Pancreas (tissue), 10 donors: ENCODE data around the gene RIPK1. TPM values are rescaled to one million over a fixed set of nuclear protein-coding genes. Genes with fewer than 3 reads are reported as not detected.
"Not testable (repeated sequence)": the region's sequence is repeated elsewhere in the genome, so short reads cannot be mapped to it uniquely, and the experiment has no call there.

Experiments used
- ATAC-seq, 4 donors: fragments of 200-7000 bp; cut with Tn5 transposase; one replicate each; pipeline versions ENCODE4 v1.8.0 to v1.9.1; 2020; ENCODE audit warnings: mild to moderate bottlenecking in 4 of 4, moderate library complexity in 4 of 4
- DNase-seq, 6 donors: peaks; one replicate each; pipeline ENCODE4 v3.0.0-alpha.2; 2020
- FAIRE-seq: peaks from 2 replicates; lab custom pipeline; 2012; peaks lifted over from hg19 to GRCh38; lab: Jason Lieb, UNC
- H3K27ac ChIP-seq, 4 donors: fragments of 200-600 bp; sonication (generic); 1 replicate in 3 of 4; 2 replicates in 1 of 4; pipeline versions ENCODE4 v1.5.0 to v1.8.0; 2020
- H3K27me3 ChIP-seq, 4 donors: fragments of 200-600 bp; one replicate each; pipeline ENCODE4 v1.8.0; 2021
- H3K36me3 ChIP-seq, 3 donors: fragments of 200-600 bp; sonication (generic) in 1 of 3; one replicate each; pipeline versions ENCODE4 v1.5.0 to v1.8.0; 2020 to 2021
- H3K4me1 ChIP-seq, 3 donors: fragments of 200-600 bp; one replicate each; pipeline ENCODE4 v1.8.0; 2021
- H3K4me3 ChIP-seq, 4 donors: fragments of 200-600 bp; sonication (generic) in 2 of 4; one replicate each; pipeline versions ENCODE4 v1.5.0 to v1.8.0; 2020 to 2021
- H3K9me3 ChIP-seq, 4 donors: fragments of 200-600 bp; one replicate each; pipeline ENCODE4 v1.8.0; 2021
- WGBS, 2 donors: extraction: QIAGEN DNeasy Blood & Tissue Kit; methylation state at CpG; one replicate each; pipeline ENCODE4 v1.1.7; 2013; 5-methylcytosine and 5-hydroxymethylcytosine counted together
- intact Hi-C, 3 donors: fragments of 100-400 bp; cut with DNase I; formaldehyde crosslinking; loops; one replicate each; pipeline versions ENCODE4 v1.11.1 to v1.14.2; 2022
- polyA plus RNA-seq, 2 donors: library from polyadenylated mRNA; stranded (reverse); fragments of 200-250 nt; gene quantifications; one replicate each; pipeline ENCODE4 v1.2.3, GENCODE V29; 2013
- total RNA-seq, 6 donors: library from RNA; stranded (reverse); fragmentation: NEBNext Ultra II Directional in 4 of 6; extraction: Animal tissue kit (Norgen Biotek cat#: 25700) in 4 of 6; gene quantifications; one replicate each; pipeline versions ENCODE4 v1.2.1 to v1.2.4, GENCODE V29; 2021 to 2023
- TF ChIP-seq, protein P1 (sequence below), 4 donors: fragments of 200-600 bp; sonication (generic) in 3 of 4; IDR thresholded peaks; one replicate each; pipeline versions ENCODE4 v1.5.0 to v1.8.0; 2021; ENCODE audit warnings: antibody characterized with exemption in 4 of 4
- donor health status: healthy with polysubstance abuse.
- donor health status: DM: no; HTN: no; CAD: no; lungs with moderate emphysema.
- donor health status: DM: no; HTN: no; CAD: no.
- donor health status: control.
- donor health status: control.
- donor health status: Bipolar disorder and iron deficiency.
- donor health status: DM: yes; HTN: yes; CAD: no.
- donor health status: DM: no; HTN: no; CAD: no.
- donor health status: DM: no; HTN: no; CAD: no.
- donor health status: DM: yes; HTN: yes; CAD: no.

The RIPK1 gene
- total and polyA plus RNA-seq, 8 donors = 9.0 to 20.5 (median 9.9) TPM

DNA sequence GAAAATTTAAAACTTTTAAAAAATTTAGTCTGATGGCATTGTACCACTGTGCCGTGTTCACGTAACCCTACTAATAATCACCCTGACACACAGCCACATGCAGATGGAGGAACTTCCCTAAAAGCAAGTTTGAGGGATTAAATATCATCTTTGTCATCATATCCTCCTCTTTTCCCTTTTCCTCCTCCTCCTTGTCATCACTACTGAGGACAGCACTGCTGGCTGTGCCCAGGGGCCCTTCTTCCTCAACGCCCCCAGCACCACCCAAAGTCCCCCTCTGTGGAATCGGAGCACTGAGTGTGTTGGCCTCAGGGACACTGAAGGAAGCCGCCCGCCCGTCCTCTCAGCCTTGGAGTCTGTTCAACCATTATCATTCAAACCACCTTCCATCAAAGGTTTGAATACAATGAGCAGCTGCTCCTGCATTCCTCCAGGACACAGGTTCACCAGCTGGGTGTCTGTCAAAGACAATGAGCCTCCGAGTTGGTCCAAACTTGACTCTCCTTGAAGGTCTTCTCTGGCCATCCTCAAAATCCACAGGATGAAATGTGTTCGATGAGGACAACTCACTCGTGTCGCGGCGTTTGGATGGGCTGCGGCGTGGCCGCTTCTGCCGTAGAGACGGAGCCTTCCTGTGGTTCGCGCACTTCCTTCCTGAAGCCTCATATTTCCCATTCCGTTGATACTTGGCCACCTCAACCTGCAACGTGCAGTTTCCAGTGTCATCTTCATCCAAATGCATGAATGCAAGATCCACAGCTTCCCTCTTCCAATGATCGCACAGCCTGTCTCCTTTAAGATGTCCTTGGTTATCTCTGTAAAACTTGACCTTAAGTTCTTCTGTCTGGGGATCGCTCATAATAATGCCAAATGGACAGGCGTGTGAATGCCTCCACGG lies 45.3 kb upstream of the RIPK1 start:
- Histone ChIP-seq H3K27me3 (no peaks in the 10 kb centered on the region), H3K4me1 (peaks cover 0 to 5% (median 0%) of the 10 kb centered on the region in 3 donors), H3K27ac (peak overlapping the region in 2 of 4 donors; percentile 69 to 76), H3K4me3 (peak overlapping the region; percentile 14 to 48 (median 38)), H3K9me3 (no peaks in the 10 kb centered on the region), H3K36me3 (no peaks in the 10 kb centered on the region)
- ATAC-seq (peak in 3 of 4 donors; percentile 20 to 48 (median 32)), DNase-seq (no peak), FAIRE-seq (no peak)
- 25 to 55% methylated on average over 26 of the region's 26 CpGs for WGBS, 2 donors
- TF ChIP-seq, protein P1, sequence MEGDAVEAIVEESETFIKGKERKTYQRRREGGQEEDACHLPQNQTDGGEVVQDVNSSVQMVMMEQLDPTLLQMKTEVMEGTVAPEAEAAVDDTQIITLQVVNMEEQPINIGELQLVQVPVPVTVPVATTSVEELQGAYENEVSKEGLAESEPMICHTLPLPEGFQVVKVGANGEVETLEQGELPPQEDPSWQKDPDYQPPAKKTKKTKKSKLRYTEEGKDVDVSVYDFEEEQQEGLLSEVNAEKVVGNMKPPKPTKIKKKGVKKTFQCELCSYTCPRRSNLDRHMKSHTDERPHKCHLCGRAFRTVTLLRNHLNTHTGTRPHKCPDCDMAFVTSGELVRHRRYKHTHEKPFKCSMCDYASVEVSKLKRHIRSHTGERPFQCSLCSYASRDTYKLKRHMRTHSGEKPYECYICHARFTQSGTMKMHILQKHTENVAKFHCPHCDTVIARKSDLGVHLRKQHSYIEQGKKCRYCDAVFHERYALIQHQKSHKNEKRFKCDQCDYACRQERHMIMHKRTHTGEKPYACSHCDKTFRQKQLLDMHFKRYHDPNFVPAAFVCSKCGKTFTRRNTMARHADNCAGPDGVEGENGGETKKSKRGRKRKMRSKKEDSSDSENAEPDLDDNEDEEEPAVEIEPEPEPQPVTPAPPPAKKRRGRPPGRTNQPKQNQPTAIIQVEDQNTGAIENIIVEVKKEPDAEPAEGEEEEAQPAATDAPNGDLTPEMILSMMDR (IDR thresholded peaks at IDR 0.05) = no peak
- intact Hi-C loops = no loop called here

DNA sequence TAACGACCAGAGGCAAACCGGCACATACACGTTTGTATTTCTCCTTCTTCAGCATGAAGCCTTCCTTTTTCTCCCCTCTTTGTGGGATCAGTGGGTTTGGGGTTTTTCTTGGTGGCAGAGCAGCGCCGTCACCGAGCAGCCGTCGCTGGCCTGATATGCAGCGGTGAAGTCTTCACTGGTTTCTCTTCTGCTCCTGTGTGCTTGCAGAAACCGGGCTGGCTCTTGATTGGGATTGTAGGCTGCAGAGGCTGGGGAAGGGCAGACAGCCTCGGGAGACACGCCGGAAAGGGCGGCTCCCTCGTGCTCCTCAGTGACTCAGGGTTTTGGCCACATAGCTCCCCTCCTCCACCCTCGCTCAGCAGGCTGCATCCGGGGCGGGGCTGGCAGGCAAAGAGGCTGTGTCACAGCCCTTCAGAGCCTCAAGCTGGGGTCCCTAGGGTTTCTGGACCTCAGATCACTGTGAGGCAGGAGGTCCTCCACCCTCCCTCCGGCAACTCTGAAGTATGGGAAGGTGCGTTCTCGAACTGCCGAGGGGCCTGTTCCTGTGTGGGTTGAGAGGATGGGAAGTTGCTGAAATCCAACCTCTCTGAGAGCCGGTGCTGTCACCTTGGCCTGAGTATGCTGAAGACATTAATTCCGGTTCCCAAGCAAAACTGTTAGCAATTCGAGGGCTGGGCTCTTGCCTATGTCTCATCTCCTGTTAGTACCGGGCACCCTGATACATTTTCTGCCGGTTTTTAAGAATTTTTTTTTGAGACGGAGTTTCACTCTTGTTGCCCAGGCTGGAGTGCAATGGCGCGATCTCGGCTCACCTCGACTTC lies 44.4 kb upstream of the RIPK1 start:
- ATAC-seq (peak; percentile 94 to 97 (median 95)), FAIRE-seq (no peak), DNase-seq (peak; percentile 51 to 86 (median 79))
- Histone ChIP-seq H3K27ac (peak overlapping the region in 2 of 4 donors; percentile 69 to 76), H3K27me3 (no peaks in the 10 kb centered on the region), H3K4me1 (peaks cover 0 to 5% (median 0%) of the 10 kb centered on the region in 3 donors), H3K4me3 (peak overlapping the region; percentile 14 to 48 (median 38)), H3K36me3 (no peaks in the 10 kb centered on the region), H3K9me3 (no peaks in the 10 kb centered on the region)
- TF ChIP-seq, protein P1 (IDR thresholded peaks at IDR 0.05) = no peak
- intact Hi-C loops = no loop called here
- WGBS, 2 donors = 32 to 44% methylated on average over 32 of the region's 32 CpGs

GRCh38 chr6:3026791-3027626 lies 41.3 kb upstream of the RIPK1 start:
- DNase-seq (no peak), FAIRE-seq (no peak), ATAC-seq (no peak)
- Histone ChIP-seq H3K36me3 (no peaks in the 10 kb centered on the region), H3K9me3 (no peaks in the 10 kb centered on the region), H3K4me3 (no peak overlapping the region), H3K27ac (peak overlapping the region in 1 of 4 donors; percentile 8), H3K27me3 (no peaks in the 10 kb centered on the region), H3K4me1 (peaks cover 0 to 5% (median 0%) of the 10 kb centered on the region in 3 donors)
- WGBS, 2 donors = 87 to 91% methylated on average over 17 to 20 of the region's 20 CpGs
- TF ChIP-seq, protein P1 (IDR thresholded peaks at IDR 0.05) = no peak
- intact Hi-C loops = no loop called here

DNA sequence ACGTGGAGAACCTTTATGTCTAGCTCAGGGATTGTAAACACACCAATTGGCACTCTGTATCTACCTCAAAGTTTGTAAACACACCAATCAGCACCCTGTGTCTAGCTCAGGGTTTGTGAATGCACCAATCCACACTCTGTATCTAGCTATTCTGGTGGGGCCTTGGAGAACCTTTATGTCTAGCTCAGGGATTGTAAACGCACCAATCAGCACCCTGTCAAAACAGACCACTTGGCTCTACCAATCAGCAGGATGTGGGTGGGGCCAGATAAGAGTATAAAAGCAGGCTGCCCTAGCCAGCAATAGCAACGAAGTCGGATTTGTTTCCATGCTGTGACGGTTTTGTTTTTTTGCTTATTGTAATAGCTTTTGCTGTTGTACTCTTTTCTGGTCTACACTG lies 40.1 kb upstream of the RIPK1 start:
- H3K27ac ChIP-seq, H3K9me3 ChIP-seq, FAIRE-seq, DNase-seq, ATAC-seq, H3K36me3 ChIP-seq, H3K4me3 ChIP-seq, H3K27me3 ChIP-seq, H3K4me1 ChIP-seq, intact Hi-C loops: not testable (repeated sequence)
- 65 to 78% methylated on average over 5 of the region's 5 CpGs for whole genome bisulfite sequencing, 2 donors
